Nephron (organoid): ENCODE results near the gene BCO1.

Experiments used
- H3K27ac Mint-ChIP-seq, 3 experiments: 2 replicates each; pipeline ENCODE4 v1.8.0; 2020; ENCODE audit warnings: mixed read lengths in 3 of 3, mild to moderate bottlenecking in 2 of 3, moderate library complexity in 1 of 3
- H3K27me3 Mint-ChIP-seq: 2 replicates; pipeline ENCODE4 v1.8.0; 2021; ENCODE audit warnings: low read depth, mild to moderate bottlenecking, moderate library complexity, mixed read lengths
- H3K36me3 Mint-ChIP-seq: 2 replicates; pipeline ENCODE4 v1.8.0; 2020; ENCODE audit warnings: low read depth, mixed read lengths
- H3K4me1 Mint-ChIP-seq: 2 replicates; pipeline ENCODE4 v1.8.0; 2020; ENCODE audit warnings: mixed read lengths
- H3K4me3 Mint-ChIP-seq, 3 experiments: 2 replicates each; pipeline ENCODE4 v1.8.0; 2020; ENCODE audit warnings: mild to moderate bottlenecking in 3 of 3, mixed read lengths in 3 of 3, moderate library complexity in 2 of 3
- H3K9me3 Mint-ChIP-seq: 2 replicates; pipeline ENCODE4 v1.8.0; 2020; ENCODE audit warnings: mixed read lengths
- CTCF ChIP-seq, 3 experiments: fragments of 200-600 bp; sonication (generic); IDR thresholded peaks; one replicate each; pipeline ENCODE4 v1.5.0; 2021; ENCODE audit warnings: antibody characterized with exemption in 3 of 3; ENCODE audit not compliant: unreplicated experiment in 3 of 3

BCO1 gene

GRCh38 chr16:81316176-81316496, 77.6 kb downstream of the BCO1 start:
- Mint-ChIP-seq H3K4me1 (peaks cover 31% of the 10 kb centered on the region), H3K27me3 (no peaks in the 10 kb centered on the region), H3K9me3 (no peaks in the 10 kb centered on the region), H3K4me3 (peak overlapping the region; percentile 87 to 94 (median 93)), H3K36me3 (no peaks in the 10 kb centered on the region), H3K27ac (peak overlapping the region in 2 of 3 experiments; percentile 67 to 89)
- no peak for TF ChIP-seq CTCF (IDR thresholded peaks at IDR 0.05; ENCODE audit: unreplicated experiment in 3 of 3)

DNA sequence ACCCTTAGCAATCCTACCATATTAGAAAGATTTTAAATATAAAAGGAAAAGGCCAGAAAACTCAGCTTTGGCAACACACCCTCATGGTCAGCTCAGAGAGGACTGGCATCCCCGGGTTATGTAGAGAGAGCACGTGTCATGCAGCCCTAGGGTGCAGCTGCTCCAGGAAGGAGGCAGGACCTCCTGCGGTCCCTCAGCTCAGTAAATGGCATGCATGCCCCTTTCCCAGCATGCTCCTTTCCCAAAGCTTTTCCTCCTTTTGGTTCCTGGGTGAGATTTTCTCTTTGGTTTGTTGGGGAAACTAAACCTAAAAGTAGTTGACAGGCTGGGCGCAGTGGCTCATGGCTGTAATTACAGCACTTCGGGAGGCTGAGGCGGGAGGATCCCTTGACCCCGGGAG, 80.2 kb downstream of the BCO1 start:
- H3K9me3 Mint-ChIP-seq, result no peaks in the 10 kb centered on the region
- TF ChIP-seq CTCF (IDR thresholded peaks at IDR 0.05; ENCODE audit: unreplicated experiment in 3 of 3), result no peak
- H3K27me3 Mint-ChIP-seq, result no peaks in the 10 kb centered on the region
- peaks cover 25% of the 10 kb centered on the region for H3K4me1 Mint-ChIP-seq
- H3K4me3 Mint-ChIP-seq, result no peak overlapping the region
- no peak overlapping the region for H3K27ac Mint-ChIP-seq
- no peaks in the 10 kb centered on the region for H3K36me3 Mint-ChIP-seq

GRCh38 chr16:81319221-81319912, 80.9 kb downstream of the BCO1 start:
- Mint-ChIP-seq H3K36me3 (no peaks in the 10 kb centered on the region), H3K9me3 (no peaks in the 10 kb centered on the region), H3K4me1 (peaks cover 18% of the 10 kb centered on the region), H3K27ac (no peak overlapping the region), H3K27me3 (no peaks in the 10 kb centered on the region), H3K4me3 (no peak overlapping the region)
- no peak for TF ChIP-seq CTCF (IDR thresholded peaks at IDR 0.05; ENCODE audit: unreplicated experiment in 3 of 3)

DNA sequence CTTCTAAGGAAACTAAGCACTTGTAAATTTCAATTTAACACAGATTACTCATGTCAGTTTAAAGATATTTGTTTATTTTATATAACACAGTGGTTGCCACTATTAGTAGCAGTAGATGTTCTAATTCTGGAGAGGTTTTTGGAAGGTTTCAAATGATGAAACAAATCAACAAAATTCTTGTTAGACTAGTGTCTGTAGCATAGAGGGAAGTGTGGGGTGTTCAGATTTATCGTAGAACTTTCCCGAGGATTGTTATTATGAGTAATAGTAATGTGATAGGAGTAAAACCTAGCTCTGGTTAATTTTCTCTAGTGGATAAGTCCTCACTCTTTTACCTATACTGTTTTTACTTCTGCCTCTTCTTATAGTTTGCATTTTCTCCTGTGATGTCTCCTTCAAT, 82.5 kb downstream of the BCO1 start:
- Mint-ChIP-seq H3K27ac (no peak overlapping the region), H3K4me3 (no peak overlapping the region), H3K36me3 (no peaks in the 10 kb centered on the region), H3K4me1 (peaks cover 12% of the 10 kb centered on the region), H3K27me3 (no peaks in the 10 kb centered on the region), H3K9me3 (no peaks in the 10 kb centered on the region)
- TF ChIP-seq CTCF (IDR thresholded peaks at IDR 0.05; ENCODE audit: unreplicated experiment in 3 of 3), result no peak

DNA sequence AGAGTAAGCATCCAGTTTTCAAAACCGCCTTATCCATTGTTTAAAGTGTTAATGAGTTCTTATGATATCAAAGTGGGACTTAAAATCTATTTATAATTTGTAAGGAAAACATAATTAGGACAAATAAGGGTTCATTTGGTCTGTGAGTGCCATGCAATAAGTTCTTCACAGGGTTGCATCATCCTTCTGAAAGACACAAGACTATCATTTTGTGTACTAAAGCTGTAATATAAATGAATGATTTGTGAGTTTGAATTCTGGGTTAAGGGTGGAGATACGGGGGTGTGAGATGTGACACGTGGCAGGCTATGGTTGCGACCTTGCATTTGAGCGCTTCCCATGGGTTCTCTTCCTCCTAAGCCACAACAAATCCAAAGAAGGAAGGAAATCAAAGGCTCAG, 83.0 kb downstream of the BCO1 start:
- Mint-ChIP-seq H3K27me3 (no peaks in the 10 kb centered on the region), H3K27ac (no peak overlapping the region), H3K4me3 (no peak overlapping the region), H3K9me3 (no peaks in the 10 kb centered on the region), H3K4me1 (peaks cover 9% of the 10 kb centered on the region), H3K36me3 (no peaks in the 10 kb centered on the region)
- TF ChIP-seq CTCF (IDR thresholded peaks at IDR 0.05; ENCODE audit: unreplicated experiment in 3 of 3), result no peak

DNA sequence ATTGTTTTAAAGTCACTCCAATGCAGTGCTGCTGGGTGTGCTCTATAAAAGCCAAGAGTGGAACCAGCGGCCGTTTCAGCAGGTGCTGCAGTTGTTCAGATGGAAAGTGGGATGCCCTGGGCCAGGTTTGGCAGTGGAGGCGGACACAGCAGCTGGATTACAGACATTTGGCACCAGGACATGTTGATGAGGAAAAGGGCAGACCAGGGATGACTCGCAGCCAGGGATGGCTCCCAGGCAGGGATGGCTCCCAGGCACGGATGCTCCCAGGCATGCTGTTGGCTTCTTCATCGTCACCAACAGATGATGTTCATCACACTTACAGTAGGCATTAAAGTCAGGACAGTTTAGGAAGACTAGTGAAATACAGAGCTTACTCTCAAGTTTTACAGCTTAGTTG, 86.3 kb downstream of the BCO1 start:
- H3K9me3 Mint-ChIP-seq, result no peaks in the 10 kb centered on the region
- H3K36me3 Mint-ChIP-seq, result no peaks in the 10 kb centered on the region
- no peak for TF ChIP-seq CTCF (IDR thresholded peaks at IDR 0.05; ENCODE audit: unreplicated experiment in 3 of 3)
- no peaks in the 10 kb centered on the region for H3K27me3 Mint-ChIP-seq
- no peak overlapping the region for H3K27ac Mint-ChIP-seq
- no peak overlapping the region for H3K4me3 Mint-ChIP-seq
- H3K4me1 Mint-ChIP-seq, result peaks cover 19% of the 10 kb centered on the region
